IPS DF 4.7 (cell line): ENCODE data around the gene STOX2.
"Not testable (repeated sequence)": the region's sequence is repeated elsewhere in the genome, so short reads cannot be mapped to it uniquely, and the experiment has no call there.

Source experiments
- DNase-seq: peaks from one replicate; pipeline ENCODE4 v3.0.0-alpha.2; 2013; ENCODE audit warnings: low spot score; ENCODE audit errors: extremely low read depth

STOX2 gene

DNA sequence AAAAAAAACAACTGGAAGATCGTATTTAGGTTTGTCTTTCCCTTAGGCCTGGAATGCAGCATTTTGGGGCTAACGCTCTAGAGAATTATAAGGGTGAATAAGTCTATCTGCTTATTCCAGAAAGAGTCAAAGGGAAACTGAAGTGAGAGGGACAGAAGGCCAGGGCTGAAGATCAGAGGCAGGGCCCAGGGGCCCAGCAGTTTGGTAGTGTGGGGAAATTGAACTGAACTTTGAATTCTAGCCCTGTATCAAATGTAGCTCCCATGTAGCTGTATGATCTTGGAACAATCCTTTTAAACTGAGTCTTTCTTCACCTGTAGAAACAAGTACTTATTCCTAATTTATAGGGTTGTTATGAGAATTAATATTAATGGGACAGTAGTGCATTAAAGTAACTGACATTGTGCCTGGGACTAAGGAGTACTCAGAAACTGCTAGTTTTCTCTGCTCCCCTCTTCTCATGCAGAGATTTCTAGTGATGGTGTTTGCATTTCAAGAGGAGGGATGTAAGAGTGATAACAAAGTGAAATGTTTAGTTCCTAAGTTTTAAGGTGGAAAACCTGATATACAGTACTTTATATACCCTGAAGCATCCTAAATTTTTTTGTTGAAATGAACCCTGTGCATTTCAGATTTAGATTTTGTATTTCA is 30.4 kb downstream of the STOX2 start:
- no peak for DNase-seq

GRCh38 chr4:183936047-183936446 is 30.9 kb downstream of the STOX2 start:
- DNase-seq, result no peak

DNA sequence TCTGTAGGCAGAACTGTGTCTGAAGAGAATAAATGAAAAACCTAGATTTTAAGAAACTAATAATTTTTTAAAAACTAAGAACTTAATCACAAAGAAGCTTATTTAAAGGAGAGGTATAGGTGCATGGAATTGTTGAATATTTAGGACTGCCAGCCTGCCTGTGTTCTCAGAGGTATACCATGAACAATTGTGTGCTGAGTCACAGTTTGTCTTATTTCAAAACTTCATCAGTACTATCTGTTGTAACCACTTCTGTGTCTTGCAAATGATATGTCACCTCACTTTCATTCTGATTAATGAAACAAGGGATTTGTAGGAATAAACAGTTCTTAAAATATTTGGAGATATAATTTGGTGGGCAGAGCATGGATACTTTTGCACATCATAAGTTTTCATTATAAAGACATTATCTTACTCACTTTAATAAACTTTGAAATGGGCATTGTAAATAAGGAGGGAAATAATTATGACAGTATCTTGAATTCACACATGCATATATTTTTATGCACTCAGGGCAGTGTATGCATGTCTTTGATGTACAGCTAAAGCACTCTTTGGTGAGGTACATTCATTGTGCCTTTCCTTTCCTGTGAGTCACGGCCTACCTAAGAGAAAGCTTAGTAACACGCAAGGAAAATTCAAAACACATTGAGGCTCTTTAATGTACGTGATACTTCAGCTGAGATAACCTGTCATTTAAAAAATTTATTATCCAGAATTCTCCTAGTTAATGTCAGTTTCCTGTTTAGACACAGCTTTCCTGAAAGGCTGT is 31.7 kb downstream of the STOX2 start:
- no peak for DNase-seq

GRCh38 chr4:183940864-183941263 is 35.8 kb downstream of the STOX2 start:
- DNase-seq, result no peak

DNA sequence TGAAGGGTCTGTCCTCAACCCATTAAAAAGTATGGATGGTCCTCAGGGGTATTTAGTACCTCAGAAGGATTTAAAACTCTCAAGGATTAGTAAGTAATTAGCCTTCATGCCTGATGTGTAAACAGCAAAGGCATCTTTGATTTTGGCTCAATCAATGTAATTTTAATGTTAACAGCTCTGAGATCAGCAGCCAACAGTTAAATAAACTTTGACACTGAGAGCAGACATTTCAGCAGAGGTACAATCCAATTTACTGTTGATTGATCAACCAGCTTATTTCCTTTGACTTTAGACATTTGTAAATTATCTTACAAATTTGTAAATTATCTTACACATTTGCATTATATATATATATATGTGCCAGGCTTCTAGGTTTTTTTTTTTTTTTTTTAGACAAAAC is 36.9 kb downstream of the STOX2 start:
- DNase-seq, result no peak

DNA sequence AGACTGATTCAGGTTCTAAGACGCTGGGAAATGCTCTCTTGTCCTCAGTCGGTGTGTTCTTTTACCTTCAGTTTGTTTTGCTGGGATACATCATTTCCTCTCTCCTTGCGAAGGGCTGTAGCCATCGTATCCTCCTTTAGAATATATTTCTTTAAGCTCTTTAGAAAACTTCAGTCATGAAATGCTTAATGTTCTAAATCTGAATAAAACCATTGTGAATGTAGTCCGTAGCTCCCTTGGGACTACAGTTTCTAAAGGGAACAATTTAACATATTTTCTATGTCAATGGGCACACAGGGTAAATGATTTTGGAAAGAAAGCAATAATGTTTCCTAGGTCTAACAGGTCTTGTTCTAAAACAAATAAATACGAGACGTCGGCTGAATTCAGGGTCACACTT is 40.6 kb downstream of the STOX2 start:
- no peak for DNase-seq

DNA sequence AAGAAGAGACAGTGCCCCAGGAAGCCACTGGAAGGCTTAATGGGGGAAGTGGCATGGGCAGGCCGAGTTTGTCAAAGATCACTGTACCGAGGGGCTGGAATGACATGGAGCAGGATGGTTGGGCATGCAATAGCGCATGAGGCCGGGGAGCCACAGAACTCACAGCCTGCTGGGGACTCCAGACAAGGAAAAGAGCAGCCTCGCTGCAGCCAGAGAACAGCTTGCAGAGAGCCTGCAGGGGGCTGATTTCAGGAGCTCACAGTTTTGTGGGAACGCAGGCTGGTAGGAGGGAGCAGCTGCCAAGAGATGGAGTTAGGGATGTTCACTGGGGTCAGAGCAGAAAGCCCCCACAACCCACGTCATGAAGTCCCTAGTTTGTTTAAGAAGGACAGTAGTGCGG is 45.4 kb downstream of the STOX2 start:
- no peak for DNase-seq

DNA sequence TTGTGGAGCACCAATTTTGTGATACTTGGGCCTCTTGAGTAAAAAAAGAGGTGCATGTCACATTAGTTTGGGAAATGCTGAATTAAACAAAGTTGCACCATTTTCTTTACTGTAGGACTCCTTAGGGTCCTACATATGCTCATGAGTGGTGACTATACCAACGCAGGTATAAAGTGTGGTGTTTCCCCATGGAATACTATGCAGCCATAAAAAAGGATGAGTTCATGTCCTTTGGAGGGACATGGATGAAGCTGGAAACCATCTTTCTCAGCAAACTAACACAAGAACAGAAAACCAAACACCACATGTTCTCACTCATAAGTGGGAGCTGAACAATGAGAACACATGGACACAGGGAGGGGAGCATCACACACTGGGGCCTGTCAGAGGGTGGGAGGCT is 47.5 kb downstream of the STOX2 start:
- not testable (repeated sequence) for DNase-seq

- DNase-seq, result no peak
Measured at GRCh38 chr4:183959319-183960045, 54.4 kb downstream of the STOX2 start.

GRCh38 chr4:183960046-183960420 is 54.9 kb downstream of the STOX2 start:
- no peak for DNase-seq

DNA sequence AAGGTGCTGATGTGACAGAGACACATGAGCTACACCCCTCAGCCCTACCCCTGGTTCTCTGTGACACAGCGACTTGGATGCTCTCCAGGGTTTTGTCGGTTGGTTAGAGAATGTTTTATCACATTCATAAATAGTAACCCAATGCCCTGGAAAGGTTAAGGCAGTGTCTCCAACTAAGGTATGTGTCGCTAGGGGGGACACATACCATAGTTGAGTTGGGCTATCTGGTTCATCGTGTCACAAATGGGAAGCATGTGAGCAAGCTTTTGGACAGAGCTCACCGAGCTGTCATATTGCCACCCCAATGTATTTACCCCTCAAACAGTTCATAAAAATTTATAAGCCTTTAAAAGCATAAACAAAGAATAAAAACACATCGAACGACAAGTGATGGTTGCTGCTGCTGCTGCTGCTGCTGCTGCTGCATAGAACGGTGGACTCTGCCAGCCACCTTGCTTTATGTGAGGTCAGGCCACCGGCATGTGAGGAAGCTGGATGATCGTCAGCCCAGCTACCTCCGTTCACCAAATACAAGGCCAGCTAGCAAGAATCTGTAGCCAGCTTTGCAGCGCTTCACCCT is 55.9 kb downstream of the STOX2 start:
- no peak for DNase-seq

DNA sequence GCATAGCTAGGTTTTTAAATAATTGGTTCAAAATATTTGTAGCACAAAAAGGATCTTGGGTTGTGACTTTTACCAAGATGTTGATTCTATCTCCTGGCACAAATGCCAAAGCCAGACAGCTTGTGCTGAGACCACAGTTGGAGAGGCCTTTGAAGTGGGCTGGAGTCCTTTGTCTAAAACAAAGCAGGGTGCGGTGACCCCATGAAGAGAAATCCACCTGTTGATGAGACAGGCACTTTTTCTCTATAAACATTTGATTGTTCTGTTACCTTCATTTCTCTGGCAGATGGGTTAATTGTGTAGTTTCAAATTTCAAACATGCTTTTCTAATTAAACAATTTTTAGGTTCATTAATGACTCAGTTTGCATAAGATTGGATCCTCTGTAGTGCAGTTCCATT is 56.7 kb downstream of the STOX2 start:
- DNase-seq, result no peak

GRCh38 chr4:183962419-183962818 is 57.3 kb downstream of the STOX2 start:
- DNase-seq, result no peak

- DNase-seq, result no peak
Measured at GRCh38 chr4:183966371-183966770, 61.3 kb downstream of the STOX2 start.

DNA sequence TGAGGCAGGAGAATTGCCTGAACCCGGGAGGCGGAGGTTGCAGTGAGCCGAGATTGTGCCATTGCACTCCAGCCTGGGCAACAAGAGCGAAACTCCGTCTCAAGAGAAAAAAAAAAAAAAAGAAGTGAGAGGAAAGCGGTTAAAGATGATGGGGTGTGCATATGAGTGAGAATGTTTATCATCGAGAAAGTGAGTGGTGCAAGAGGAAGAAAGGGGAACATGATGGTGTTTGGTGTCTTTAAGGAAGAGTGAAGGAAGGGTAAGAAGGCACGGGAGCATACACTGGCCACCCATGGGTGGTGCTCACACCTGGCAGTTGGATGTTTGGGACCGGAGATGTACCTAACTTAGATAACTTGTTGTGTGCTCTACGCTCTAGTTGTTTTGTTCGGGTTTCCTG is 62.2 kb downstream of the STOX2 start:
- DNase-seq, result no peak

DNA sequence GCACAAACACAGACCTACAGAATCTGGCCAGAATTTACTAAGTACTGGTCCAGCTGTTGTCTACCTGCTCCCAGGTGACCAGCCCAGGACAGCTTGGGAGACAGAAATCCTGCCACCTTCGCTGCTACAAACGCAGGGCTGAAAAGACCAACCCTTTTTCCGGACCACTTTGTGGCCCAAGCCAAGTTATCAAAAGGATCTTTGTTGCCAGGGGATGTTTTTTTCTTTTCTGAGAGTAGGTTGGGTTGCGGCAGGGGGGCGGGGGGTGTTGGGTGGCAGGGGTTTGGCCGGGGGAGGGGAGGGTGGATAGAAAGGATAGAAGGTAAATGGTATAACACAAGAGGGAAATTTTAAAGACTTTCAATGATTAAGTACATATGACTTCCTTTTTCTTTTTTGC is 63.4 kb downstream of the STOX2 start:
- DNase-seq, result no peak

DNA sequence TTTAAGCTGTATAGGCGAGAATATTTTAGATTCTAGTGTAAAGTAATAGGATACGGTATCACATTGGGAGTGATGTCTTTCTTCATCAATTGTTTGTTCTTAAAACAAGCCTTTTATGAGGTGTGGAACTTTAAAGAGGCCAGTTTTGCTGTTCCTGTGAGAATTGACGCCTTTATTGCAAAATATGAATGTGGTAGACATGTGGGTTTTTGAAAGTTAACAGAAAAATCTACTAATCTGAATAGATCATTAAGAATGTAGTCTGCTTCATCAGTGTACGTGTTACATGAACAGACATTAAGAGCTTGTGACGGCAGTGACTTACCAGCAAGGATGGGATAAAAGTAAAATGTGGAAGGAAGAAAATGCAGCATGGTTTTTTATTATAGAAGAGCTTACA is 63.8 kb downstream of the STOX2 start:
- DNase-seq, result no peak

DNA sequence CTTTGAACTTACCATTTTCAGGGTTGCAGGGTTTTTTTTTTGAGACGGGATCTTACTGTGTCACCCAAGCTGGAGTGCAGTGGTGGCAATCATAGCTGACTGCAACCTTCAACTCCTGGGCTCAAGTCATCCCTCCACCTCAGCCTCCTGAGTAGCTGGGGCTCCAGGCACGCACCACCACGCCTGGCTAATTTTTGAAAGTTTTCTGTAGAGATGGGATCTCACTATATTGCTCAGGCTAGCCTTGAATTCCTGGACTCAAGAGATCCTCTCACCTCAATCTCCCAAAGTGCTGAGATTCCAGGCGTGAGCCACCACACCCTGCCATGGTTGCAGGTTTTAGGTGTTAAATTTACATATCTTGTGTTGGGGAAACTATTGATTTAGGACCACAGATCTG is 64.5 kb downstream of the STOX2 start:
- DNase-seq, result no peak

GRCh38 chr4:183971929-183972490 is 66.9 kb downstream of the STOX2 start:
- no peak for DNase-seq

GRCh38 chr4:183977707-183978106 is 72.6 kb downstream of the STOX2 start:
- DNase-seq, result no peak

DNA sequence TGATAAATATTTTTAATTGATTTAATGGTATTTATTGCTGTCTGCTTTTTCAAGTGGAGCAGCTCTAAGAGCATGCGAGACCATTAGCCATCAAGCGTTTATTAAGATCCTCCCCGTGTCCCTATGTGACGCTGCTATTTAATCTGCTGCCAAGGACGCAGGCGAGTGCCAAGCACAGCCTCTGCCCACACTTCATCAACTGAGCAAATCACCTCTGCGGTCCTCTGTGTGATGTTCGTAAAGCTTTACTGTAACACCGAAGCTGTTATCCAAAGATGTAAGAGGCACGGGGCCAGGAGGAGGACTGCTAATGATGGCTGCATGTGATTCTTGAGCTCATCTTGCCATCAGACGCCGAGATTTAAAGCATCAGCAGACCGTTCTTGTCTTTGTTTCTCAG is 79.5 kb downstream of the STOX2 start:
- DNase-seq, result no peak

DNA sequence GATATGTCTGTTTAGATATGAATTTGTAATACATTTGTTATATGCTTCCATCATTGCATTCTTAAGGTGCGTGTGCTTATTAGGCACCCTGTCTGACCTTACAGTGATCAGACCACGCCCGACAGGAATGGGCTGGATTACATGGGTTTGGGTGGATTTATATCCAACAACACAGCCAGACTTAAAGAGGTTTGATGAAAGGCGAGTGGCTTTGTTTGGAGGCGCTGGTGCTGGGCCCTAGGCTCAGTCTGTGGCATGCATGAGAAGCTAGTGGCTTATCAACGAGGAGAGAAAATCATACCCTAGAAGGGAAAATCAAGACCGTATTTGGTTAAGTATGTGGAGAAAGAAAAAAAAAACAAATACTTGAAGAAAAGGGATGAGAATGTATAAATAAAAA is 80.7 kb downstream of the STOX2 start:
- DNase-seq, result no peak
